Chondrocyte (in vitro differentiated cells): ENCODE data around the gene ACVR1B. TPM values are rescaled to one million over a fixed set of nuclear protein-coding genes. Genes with fewer than 3 reads are reported as not detected.

Source experiments
- DNase-seq: peaks from one replicate; pipeline ENCODE4 v3.0.0; 2021; ENCODE audit warnings: mixed read lengths, low spot score
- H3K27ac Mint-ChIP-seq: one replicate; pipeline ENCODE4 v1.8.0; 2021; ENCODE audit warnings: mild to moderate bottlenecking, moderate library complexity, mixed read lengths; ENCODE audit not compliant: unreplicated experiment
- H3K27me3 Mint-ChIP-seq: 2 replicates; pipeline ENCODE4 v1.8.0; 2021; ENCODE audit warnings: low read depth, mixed read lengths
- H3K36me3 Mint-ChIP-seq: 2 replicates; pipeline ENCODE4 v1.8.0; 2021; ENCODE audit warnings: low read depth, mixed read lengths
- H3K4me1 Mint-ChIP-seq: 2 replicates; pipeline ENCODE4 v1.8.0; 2021; ENCODE audit warnings: low read depth, mild to moderate bottlenecking, mixed read lengths
- H3K4me3 Mint-ChIP-seq: one replicate; pipeline ENCODE4 v1.8.0; 2021; ENCODE audit warnings: mild to moderate bottlenecking, moderate library complexity, mixed read lengths; ENCODE audit not compliant: unreplicated experiment
- H3K9me3 Mint-ChIP-seq: 2 replicates; pipeline ENCODE4 v1.8.0; 2021; ENCODE audit warnings: low read depth, mixed read lengths
- CTCF ChIP-seq: fragments of 200-600 bp; sonication (generic); IDR thresholded peaks from 2 replicates; pipeline ENCODE4 v1.5.0; 2021; ENCODE audit warnings: antibody characterized with exemption, mild to moderate bottlenecking, moderate library complexity
- total RNA-seq: library from RNA; stranded (reverse); gene quantifications from 3 replicates; pipeline ENCODE4 v1.2.1, GENCODE V29; 2021

ACVR1B gene
- total RNA-seq, 1 donor from 2014 or later: 10.6 TPM

GRCh38 chr12:51959211-51959610 is 7.7 kb downstream of the ACVR1B start:
- H3K36me3 Mint-ChIP-seq: no peaks in the 10 kb centered on the region
- DNase-seq: no peak

GRCh38 chr12:51959921-51960320 is 8.4 kb downstream of the ACVR1B start:
- H3K4me1 Mint-ChIP-seq: peaks cover 7% of the 10 kb centered on the region
- no peaks in the 10 kb centered on the region for H3K9me3 Mint-ChIP-seq
- no peaks in the 10 kb centered on the region for H3K27me3 Mint-ChIP-seq
- H3K36me3 Mint-ChIP-seq: no peaks in the 10 kb centered on the region
- TF ChIP-seq CTCF: no peak
- DNase-seq: no peak
- H3K27ac Mint-ChIP-seq: no peak overlapping the region
- H3K4me3 Mint-ChIP-seq: no peak overlapping the region

More at GRCh38 chr12:51959211-51959610, 7.7 kb downstream of the ACVR1B start:
- Mint-ChIP-seq H3K27me3 (no peaks in the 10 kb centered on the region), H3K4me1 (peaks cover 14% of the 10 kb centered on the region), H3K4me3 (no peak overlapping the region), H3K27ac (no peak overlapping the region), H3K9me3 (no peaks in the 10 kb centered on the region)
- TF ChIP-seq CTCF: no peak

- peaks cover 2% of the 10 kb centered on the region for H3K4me1 Mint-ChIP-seq
These were observed 9.0 kb downstream of the ACVR1B start for GRCh38 chr12:51960488-51960887.

GRCh38 chr12:51960890-51961289 is 9.4 kb downstream of the ACVR1B start:
- no peaks in the 10 kb centered on the region for H3K27me3 Mint-ChIP-seq
- H3K4me3 Mint-ChIP-seq: no peak overlapping the region
- H3K36me3 Mint-ChIP-seq: no peaks in the 10 kb centered on the region
- DNase-seq: no peak
- no peaks in the 10 kb centered on the region for H3K4me1 Mint-ChIP-seq
- peaks cover 5% of the 10 kb centered on the region for H3K9me3 Mint-ChIP-seq
- TF ChIP-seq CTCF: no peak
- no peak overlapping the region for H3K27ac Mint-ChIP-seq

More at GRCh38 chr12:51960488-51960887, 9.0 kb downstream of the ACVR1B start:
- H3K27ac Mint-ChIP-seq: no peak overlapping the region
- no peak overlapping the region for H3K4me3 Mint-ChIP-seq
- no peaks in the 10 kb centered on the region for H3K27me3 Mint-ChIP-seq
- H3K9me3 Mint-ChIP-seq: peaks cover 1% of the 10 kb centered on the region
- no peak for TF ChIP-seq CTCF
- H3K36me3 Mint-ChIP-seq: no peaks in the 10 kb centered on the region
- DNase-seq: no peak

GRCh38 chr12:51961834-51962233 is 10.3 kb downstream of the ACVR1B start:
- H3K4me1 Mint-ChIP-seq: no peaks in the 10 kb centered on the region
- TF ChIP-seq CTCF: no peak
- DNase-seq: no peak
- no peak overlapping the region for H3K27ac Mint-ChIP-seq
- H3K27me3 Mint-ChIP-seq: no peaks in the 10 kb centered on the region
- no peak overlapping the region for H3K4me3 Mint-ChIP-seq
- H3K9me3 Mint-ChIP-seq: peaks cover 5% of the 10 kb centered on the region
- no peaks in the 10 kb centered on the region for H3K36me3 Mint-ChIP-seq
